GM21528 (cell line): ENCODE measurements around the gene CELSR3.

ENCODE experiments used
- ATAC-seq: cut with Tn5 transposase; IDR thresholded peaks from one replicate; pipeline ENCODE4 v1.9.1; 2021; ENCODE audit warnings: mild to moderate bottlenecking, moderate library complexity; ENCODE audit not compliant: unreplicated experiment, low FRiP score

The CELSR3 gene

DNA sequence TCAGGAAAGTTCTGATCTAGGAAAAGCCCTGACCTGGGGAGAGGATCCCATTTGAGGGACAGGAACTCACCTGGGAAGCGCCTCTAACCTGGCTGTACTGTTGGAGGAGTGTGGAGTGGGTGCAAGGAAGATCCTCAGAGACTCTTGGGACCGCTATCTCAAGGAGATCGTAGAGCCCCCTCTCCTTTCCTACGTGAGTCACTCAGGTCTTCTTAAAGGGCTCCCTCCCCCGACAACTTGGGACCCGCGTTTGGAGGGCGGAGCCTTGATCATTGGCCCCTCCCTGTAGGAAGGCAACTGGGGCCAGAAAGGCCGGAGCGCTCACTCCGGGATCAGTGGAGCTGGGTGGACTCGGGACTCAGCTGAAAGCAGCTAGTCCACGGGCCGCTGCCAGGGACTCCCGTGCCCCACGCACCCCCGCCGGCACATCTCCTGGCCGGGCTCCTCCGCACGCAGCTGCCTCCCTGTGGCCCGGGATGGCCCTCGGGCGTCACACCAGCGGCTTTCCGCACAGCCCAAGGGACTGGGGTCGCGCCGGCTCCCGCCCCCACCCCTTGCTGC is 27.9 kb downstream of the CELSR3 start:
- peak; percentile 19 for ATAC-seq

DNA sequence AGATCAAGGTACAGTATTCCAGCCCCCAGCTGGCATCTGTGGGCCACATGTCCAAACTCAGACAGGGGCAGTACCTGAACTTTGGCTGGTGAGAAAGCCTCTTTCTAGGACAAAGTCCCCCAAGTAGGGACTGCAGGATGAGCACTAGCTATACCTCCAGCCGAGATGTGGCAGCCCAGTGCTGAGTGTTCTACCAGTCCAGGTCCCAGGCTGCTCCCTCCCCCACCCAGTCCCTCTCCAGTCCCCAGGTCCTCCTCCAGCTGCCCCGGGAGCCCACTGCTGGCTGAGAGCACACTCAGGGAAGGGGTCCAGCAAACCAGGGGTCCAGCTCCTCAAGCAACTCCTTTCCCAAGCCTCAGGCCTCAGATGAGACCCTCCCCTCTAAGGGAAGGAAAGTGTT is 28.9 kb downstream of the CELSR3 start:
- no peak for ATAC-seq

DNA sequence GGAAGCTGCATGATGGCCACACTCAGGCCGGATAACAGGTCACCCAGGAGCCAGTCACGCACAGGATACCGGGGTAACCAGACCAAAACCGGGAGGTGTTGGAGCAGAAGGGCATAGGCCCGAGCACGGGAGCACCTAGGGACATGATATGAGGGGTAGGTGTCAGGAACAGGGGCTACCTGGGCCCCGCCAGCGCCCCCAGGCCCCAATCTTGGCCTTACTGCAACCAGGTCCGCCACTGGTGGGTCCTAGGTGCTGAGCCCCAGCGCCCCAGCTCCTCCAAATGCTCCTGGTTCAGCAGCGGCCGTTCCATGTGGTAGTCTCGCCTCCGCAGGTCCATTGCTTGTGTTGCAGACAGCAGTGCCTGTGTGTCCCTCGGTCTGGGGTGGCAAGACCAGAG is 29.4 kb downstream of the CELSR3 start:
- no peak for ATAC-seq

GRCh38 chr3:48631516-48632448 is 30.9 kb downstream of the CELSR3 start:
- no peak for ATAC-seq

DNA sequence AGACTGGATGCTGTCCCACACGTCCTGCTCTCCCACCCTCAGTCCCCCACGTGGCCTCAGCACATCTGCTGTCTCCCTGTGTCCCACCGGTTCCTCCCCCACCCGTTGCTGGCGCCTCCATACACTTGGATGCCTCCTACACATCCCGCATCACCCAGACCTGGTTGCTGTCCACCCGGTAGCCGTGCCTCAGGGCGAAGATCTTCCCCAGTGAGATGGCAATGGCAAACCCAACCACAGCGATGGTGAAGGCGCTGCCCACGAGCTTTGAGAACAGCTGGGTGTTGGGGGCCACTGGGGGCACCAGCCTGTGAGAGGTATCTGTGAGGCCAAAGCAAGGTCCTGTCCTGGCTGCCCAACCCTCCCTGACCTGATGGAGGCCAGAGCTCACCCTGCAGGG is 31.9 kb downstream of the CELSR3 start:
- no peak for ATAC-seq

GRCh38 chr3:48630407-48630806 is 32.3 kb downstream of the CELSR3 start:
- ATAC-seq = no peak

DNA sequence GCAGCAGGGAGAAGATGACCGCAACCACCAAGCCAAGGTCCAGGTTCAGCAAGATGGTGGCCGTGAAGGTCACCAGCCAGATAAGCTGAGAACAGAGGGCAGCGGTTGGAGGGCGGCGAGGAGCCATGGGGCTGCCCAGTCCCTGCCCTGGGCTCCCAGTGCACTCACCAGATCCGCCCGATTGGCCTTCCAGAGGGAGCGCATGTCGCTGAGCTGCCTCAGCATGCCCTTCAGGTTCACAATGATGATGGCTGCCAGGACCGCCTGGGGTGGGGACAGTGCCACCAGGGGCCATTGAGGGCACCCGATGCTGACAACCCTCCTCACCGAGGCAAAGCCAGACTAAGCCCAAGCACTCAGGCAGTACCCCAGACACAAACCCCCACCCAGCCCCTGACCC is 32.8 kb downstream of the CELSR3 start:
- no peak for ATAC-seq

- no peak for ATAC-seq
Measured at GRCh38 chr3:48628277-48629017, 34.2 kb downstream of the CELSR3 start.

GRCh38 chr3:48625600-48625999 is 37.1 kb downstream of the CELSR3 start:
- no peak for ATAC-seq

DNA sequence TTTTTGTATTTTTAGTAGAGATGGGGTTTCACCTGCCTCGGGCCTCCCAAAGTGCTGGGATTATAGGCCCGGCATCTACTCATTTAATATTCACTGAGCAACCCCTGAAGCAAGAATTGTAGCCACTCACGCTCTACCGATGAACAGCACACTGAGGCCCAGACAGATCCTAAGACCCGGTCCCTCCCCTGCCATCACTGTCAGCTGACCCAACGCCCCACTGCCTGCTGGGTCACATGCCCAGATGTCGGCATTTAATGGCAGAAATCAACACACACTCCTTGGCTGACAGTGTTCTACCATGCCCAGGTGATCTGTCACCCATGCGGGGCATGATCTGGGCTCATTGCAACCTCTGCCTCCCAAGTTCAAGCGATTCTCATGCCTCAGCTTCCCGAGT is 37.9 kb downstream of the CELSR3 start:
- ATAC-seq = no peak

- no peak for ATAC-seq
Measured at GRCh38 chr3:48623851-48624547, 38.7 kb downstream of the CELSR3 start.

- no peak for ATAC-seq
Measured at GRCh38 chr3:48621461-48621869, 41.2 kb downstream of the CELSR3 start, which contains the start of gene TMEM89. TSS of gene TMEM89 (minus strand) at chr3:48621769. CDS start at chr3:48621756, 13 bp downstream.

DNA sequence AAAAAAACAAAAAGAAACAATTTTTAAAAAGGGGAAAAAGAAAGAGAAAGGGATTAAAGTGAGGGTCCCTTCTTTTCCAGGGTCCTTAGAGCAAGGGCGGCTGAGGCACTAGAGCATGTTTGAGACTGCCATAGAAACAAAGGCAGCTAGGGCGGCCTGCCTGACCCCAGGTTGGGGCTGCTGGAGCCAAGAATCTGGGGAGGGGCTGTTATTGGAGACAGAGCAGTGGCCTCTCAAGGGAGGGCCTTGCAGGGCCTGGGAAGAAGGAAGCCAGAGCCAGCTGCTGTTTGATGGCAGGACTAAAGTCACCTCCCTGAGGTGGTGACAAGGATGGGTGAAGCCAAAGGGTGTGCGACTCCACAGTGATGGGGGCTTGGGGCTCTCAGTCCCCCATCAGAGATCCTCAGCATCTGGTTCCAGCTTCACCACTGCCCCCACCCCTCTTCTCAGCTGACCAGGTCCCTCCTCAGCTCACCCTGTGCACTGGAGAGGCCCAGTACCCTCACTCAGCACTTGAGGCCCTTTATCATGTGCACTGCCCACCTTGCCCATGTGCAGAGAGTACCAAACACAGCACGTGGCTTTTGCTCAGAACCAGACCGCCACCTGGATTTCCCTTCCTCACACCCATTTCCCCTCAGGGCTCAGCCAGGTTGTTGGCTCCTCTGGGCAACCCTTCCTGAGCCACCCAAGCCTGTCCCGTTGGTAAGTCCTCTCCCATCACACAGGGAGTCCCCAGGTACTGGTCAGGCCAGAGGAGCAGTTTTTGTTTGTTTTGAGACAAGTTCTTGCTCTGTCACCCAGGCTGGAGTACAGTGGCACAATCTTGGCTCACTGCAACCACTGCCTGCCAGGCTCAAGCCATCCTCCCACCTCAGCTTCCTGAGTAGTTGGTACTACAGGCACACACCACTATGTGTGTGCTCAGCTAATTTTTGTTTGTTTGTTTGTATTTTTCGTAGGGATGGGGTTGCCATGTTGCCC is 42.9 kb downstream of the CELSR3 start:
- no peak for ATAC-seq

DNA sequence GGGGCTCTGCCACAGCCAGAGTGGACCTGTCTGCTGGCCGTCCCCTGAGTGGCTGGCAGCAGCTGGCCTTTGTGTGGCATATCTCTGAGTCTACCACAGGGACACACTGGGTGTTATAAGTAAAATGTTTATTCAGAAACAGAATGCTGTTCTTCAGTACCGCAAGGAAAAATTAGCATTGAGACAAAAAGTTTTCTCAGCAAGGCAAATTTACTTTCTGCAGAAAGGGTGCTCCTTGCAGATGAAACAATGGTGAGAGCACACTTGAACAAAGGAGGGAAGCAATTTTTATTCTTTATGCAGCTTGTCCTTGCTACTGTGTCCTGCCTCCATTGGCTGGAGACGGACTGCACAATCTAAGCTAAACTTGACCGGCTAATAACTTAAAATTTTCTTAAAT is 45.1 kb downstream of the CELSR3 start:
- no peak for ATAC-seq

- no peak for ATAC-seq
Measured at GRCh38 chr3:48614044-48614443, 48.6 kb downstream of the CELSR3 start.

- ATAC-seq = no peak
Measured at GRCh38 chr3:48612309-48612708, 50.4 kb downstream of the CELSR3 start.

- ATAC-seq = peak; percentile 95
Measured at GRCh38 chr3:48609088-48610005, 53.3 kb downstream of the CELSR3 start, which contains the start of gene UQCRC1. TSS of gene UQCRC1 (minus strand) at chr3:48609646. CDS start at chr3:48609620, 26 bp downstream.

DNA sequence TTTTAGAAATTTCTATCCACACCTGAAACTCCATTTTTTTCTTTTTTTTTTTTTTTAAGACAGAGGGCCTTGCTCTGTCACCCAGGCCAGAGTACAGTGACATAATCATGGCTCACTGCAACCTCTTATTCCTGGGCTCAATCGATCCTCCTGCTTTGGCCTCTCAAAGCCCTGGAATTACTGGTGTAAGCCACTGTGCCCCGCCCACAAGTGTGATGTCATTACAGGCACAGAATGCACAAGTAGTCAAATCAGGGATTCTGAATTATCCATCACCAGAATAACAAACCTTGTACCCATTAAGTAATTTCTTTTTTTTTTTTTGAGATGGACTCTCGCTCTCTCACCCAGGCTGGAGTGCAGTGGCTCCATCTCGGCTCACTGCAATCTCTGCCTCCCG is 55.2 kb downstream of the CELSR3 start:
- ATAC-seq = no peak
